CD14-positive monocyte (primary cell): Measurements from ENCODE around the gene RAB35. TPM values are rescaled to one million over a fixed set of nuclear protein-coding genes. Genes with fewer than 3 reads are reported as not detected.

ENCODE experiments used
- DNase-seq, 3 donors: peaks; one replicate each; pipeline ENCODE4 v3.0.0-alpha.2; 2011 to 2022
- H2AFZ ChIP-seq: 2 replicates; pipeline ENCODE4 v1.6.0; 2012; ENCODE audit warnings: mild to moderate bottlenecking, low read depth, low read length, inconsistent platforms; ENCODE audit not compliant: insufficient read depth, poor library complexity, severe bottlenecking
- H3K27ac ChIP-seq, 2 donors: 1 replicate in 1 of 2; 2 replicates in 1 of 2; pipeline ENCODE4 v1.5.1; 2012 to 2013; ENCODE audit warnings: low read length in 2 of 2, control low read depth in 1 of 2, inconsistent platforms in 1 of 2, low read depth in 1 of 2, mild to moderate bottlenecking in 1 of 2
- H3K27me3 ChIP-seq, 2 donors: one replicate each; pipeline versions ENCODE4 v1.6.0 to v1.6.1; 2011 to 2013; ENCODE audit warnings: low read length in 2 of 2; ENCODE audit not compliant: control insufficient read depth in 2 of 2, insufficient read depth in 2 of 2
- H3K36me3 ChIP-seq, 2 donors: replicated peaks in 1 of 2; 1 replicate in 1 of 2; 2 replicates in 1 of 2; pipeline versions ENCODE4 v1.5.1 to v1.6.1; 2012 to 2013; ENCODE audit warnings: low read length in 2 of 2, control low read depth in 1 of 2, inconsistent platforms in 1 of 2, mild to moderate bottlenecking in 1 of 2; ENCODE audit not compliant: insufficient read depth in 2 of 2, control insufficient read depth in 1 of 2
- H3K4me1 ChIP-seq, 2 donors: 1 replicate in 1 of 2; 2 replicates in 1 of 2; pipeline versions ENCODE4 v1.5.1 to v1.6.1; 2012 to 2013; ENCODE audit warnings: low read length in 2 of 2, control low read depth in 1 of 2, inconsistent platforms in 1 of 2, mild to moderate bottlenecking in 1 of 2, moderate library complexity in 1 of 2; ENCODE audit not compliant: insufficient read depth in 2 of 2, control insufficient read depth in 1 of 2
- H3K4me2 ChIP-seq: replicated peaks from 2 replicates; pipeline ENCODE3; 2012; ENCODE audit warnings: low read length, moderate library complexity, mild to moderate bottlenecking; ENCODE audit not compliant: poor library complexity, severe bottlenecking; ENCODE audit errors: extremely low read depth
- H3K4me3 ChIP-seq, 3 experiments: fragments of 200-600 bp in 1 of 3; sonication (generic) in 1 of 3; replicated peaks in 1 of 3; 1 replicate in 2 of 3; 2 replicates in 1 of 3; pipeline ENCODE4 v1.5.1; 2011 to 2013; ENCODE audit warnings: low read length in 3 of 3, mild to moderate bottlenecking in 3 of 3, control low read depth in 2 of 3, low read depth in 2 of 3, inconsistent platforms in 1 of 3, moderate library complexity in 1 of 3
- H3K79me2 ChIP-seq: 2 replicates; pipeline ENCODE4 v1.6.0; 2012; ENCODE audit warnings: mild to moderate bottlenecking, control low read depth, inconsistent platforms, low read length, moderate library complexity; ENCODE audit not compliant: insufficient read depth
- H3K9ac ChIP-seq: 2 replicates; pipeline ENCODE4 v1.6.0; 2017; ENCODE audit warnings: low read length, mild to moderate bottlenecking; ENCODE audit not compliant: insufficient read depth, poor library complexity, severe bottlenecking
- H3K9me3 ChIP-seq, 2 donors: replicated peaks in 1 of 2; 1 replicate in 1 of 2; 2 replicates in 1 of 2; pipeline versions ENCODE4 v1.5.1 to v1.6.1; 2012 to 2013; ENCODE audit warnings: low read length in 2 of 2, control low read depth in 1 of 2; ENCODE audit not compliant: control insufficient read depth in 1 of 2, insufficient read depth in 1 of 2
- H4K20me1 ChIP-seq: 2 replicates; pipeline ENCODE4 v1.6.0; 2012; ENCODE audit warnings: mild to moderate bottlenecking, low read length, control low read depth, moderate library complexity; ENCODE audit not compliant: insufficient read depth
- H3K27ac Mint-ChIP-seq, 7 donors: one replicate each; pipeline ENCODE4 v1.8.0; 2020; ENCODE audit warnings: mild to moderate bottlenecking in 7 of 7, mixed read lengths in 7 of 7, moderate library complexity in 6 of 7, inconsistent platforms in 2 of 7
- H3K27me3 Mint-ChIP-seq, 3 donors: one replicate each; pipeline ENCODE4 v1.8.0; 2021 to 2022; ENCODE audit warnings: low read depth in 3 of 3, mild to moderate bottlenecking in 3 of 3, mixed read lengths in 3 of 3, moderate library complexity in 3 of 3, inconsistent platforms in 1 of 3
- H3K36me3 Mint-ChIP-seq, 2 donors: one replicate each; pipeline ENCODE4 v1.8.0; 2020; ENCODE audit warnings: mixed read lengths in 2 of 2, inconsistent platforms in 1 of 2, mild to moderate bottlenecking in 1 of 2
- H3K4me1 Mint-ChIP-seq: one replicate; pipeline ENCODE4 v1.8.0; 2020; ENCODE audit warnings: mild to moderate bottlenecking, mixed read lengths
- H3K4me3 Mint-ChIP-seq, 2 donors: one replicate each; pipeline ENCODE4 v1.8.0; 2020; ENCODE audit warnings: mild to moderate bottlenecking in 2 of 2, mixed read lengths in 2 of 2, moderate library complexity in 1 of 2
- H3K9me3 Mint-ChIP-seq, 7 donors: one replicate each; pipeline ENCODE4 v1.8.0; 2020 to 2022; ENCODE audit warnings: mixed read lengths in 7 of 7, mild to moderate bottlenecking in 6 of 7, moderate library complexity in 6 of 7, inconsistent platforms in 2 of 7
- WGBS: methylation state at CpG from one replicate; pipeline ENCODE4 v1.1.5; 2013; ENCODE audit warnings: missing lambda C conversion rate; ENCODE audit not compliant: insufficient coverage; 5-methylcytosine and 5-hydroxymethylcytosine counted together
- intact Hi-C, 2 donors: fragments of 100-400 bp; cut with micrococcal nuclease; formaldehyde crosslinking; loops; one replicate each; pipeline versions ENCODE4 v1.15.0 to v1.15.1; 2023
- polyA plus RNA-seq, 3 donors: library from polyadenylated mRNA; depleted of rRNA in 1 of 3; unstranded in 2 of 3; stranded (reverse) in 1 of 3; fragments of 300-500 nt in 2 of 3; fragments of >200 nt in 1 of 3; fragmentation: Illumina TruSeq in 2 of 3; gene quantifications; 1 replicate in 2 of 3; 2 replicates in 1 of 3; pipeline ENCODE4 v1.2.3, GENCODE V29; 2012 to 2021
- TF ChIP-seq, protein P1 (sequence below): fragments of 200-600 bp; IDR thresholded peaks from one replicate; pipeline ENCODE4 v1.8.0; 2022; ENCODE audit warnings: antibody characterized with exemption, mild to moderate bottlenecking

Gene RAB35
- polyA plus RNA-seq, 3 donors: 20.4 to 27.3 (median 21.6) TPM

GRCh38 chr12:120116792-120117651 lies 469 bp upstream of the RAB35 start:
- Histone ChIP-seq H4K20me1 (peaks cover 66% of the 10 kb centered on the region), H3K9me3 (peaks cover 0 to 3% of the 10 kb centered on the region in 2 donors), H3K27ac (peak overlapping the region; percentile 88 to 91), H3K27me3 (no peaks in the 10 kb centered on the region), H3K79me2 (peaks cover 56% of the 10 kb centered on the region), H3K4me2 (peak overlapping the region; percentile 89), H3K36me3 (peaks cover 0 to 14% of the 10 kb centered on the region in 2 donors), H3K9ac (peak overlapping the region; percentile 80), H3K4me3 (peak overlapping the region; percentile 65 to 91 (median 75)), H2AFZ (peak overlapping the region; percentile 88), H3K4me1 (peaks cover 49 to 65% of the 10 kb centered on the region in 2 donors)
- intact Hi-C loops: loop anchor here in 1 of 2 donors (5.0 kb wide), 1 partner anchor 85 kb away; the partner anchor contains the start of gene RPLP0
- DNase-seq: peak; percentile 92 to 94 (median 92)
- TF ChIP-seq, protein P1, sequence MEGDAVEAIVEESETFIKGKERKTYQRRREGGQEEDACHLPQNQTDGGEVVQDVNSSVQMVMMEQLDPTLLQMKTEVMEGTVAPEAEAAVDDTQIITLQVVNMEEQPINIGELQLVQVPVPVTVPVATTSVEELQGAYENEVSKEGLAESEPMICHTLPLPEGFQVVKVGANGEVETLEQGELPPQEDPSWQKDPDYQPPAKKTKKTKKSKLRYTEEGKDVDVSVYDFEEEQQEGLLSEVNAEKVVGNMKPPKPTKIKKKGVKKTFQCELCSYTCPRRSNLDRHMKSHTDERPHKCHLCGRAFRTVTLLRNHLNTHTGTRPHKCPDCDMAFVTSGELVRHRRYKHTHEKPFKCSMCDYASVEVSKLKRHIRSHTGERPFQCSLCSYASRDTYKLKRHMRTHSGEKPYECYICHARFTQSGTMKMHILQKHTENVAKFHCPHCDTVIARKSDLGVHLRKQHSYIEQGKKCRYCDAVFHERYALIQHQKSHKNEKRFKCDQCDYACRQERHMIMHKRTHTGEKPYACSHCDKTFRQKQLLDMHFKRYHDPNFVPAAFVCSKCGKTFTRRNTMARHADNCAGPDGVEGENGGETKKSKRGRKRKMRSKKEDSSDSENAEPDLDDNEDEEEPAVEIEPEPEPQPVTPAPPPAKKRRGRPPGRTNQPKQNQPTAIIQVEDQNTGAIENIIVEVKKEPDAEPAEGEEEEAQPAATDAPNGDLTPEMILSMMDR: no peak
- WGBS: under 1% methylated on average over 89 of the region's 91 CpGs
- Mint-ChIP-seq H3K9me3 (peaks cover 0 to 5% (median 0%) of the 10 kb centered on the region in 7 donors), H3K4me1 (peaks cover 73% of the 10 kb centered on the region), H3K36me3 (peaks cover 19 to 37% of the 10 kb centered on the region in 2 donors), H3K4me3 (peak overlapping the region; percentile 85 to 93), H3K27me3 (no peaks in the 10 kb centered on the region), H3K27ac (peak overlapping the region; percentile 84 to 95 (median 91))

- Mint-ChIP-seq H3K4me3 (peak overlapping the region; percentile 96 to 99), H3K9me3 (peaks cover 0 to 5% (median 0%) of the 10 kb centered on the region in 7 donors), H3K36me3 (peaks cover 19 to 41% of the 10 kb centered on the region in 2 donors), H3K4me1 (peaks cover 79% of the 10 kb centered on the region), H3K27me3 (no peaks in the 10 kb centered on the region), H3K27ac (peak overlapping the region; percentile 85 to 97 (median 91))
- H3K4me3 ChIP-seq: peak overlapping the region; percentile 61 to 97 (median 91)
- peak overlapping the region in 1 of 2 donors; percentile 91 for H3K27ac ChIP-seq
- WGBS: 4% methylated on average over 17 of the region's 31 CpGs
- TF ChIP-seq, protein P1: no peak
- peaks cover 71% of the 10 kb centered on the region for H4K20me1 ChIP-seq
- peaks cover 0 to 14% of the 10 kb centered on the region in 2 donors for H3K36me3 ChIP-seq
- H2AFZ ChIP-seq: no peak overlapping the region
- no peaks in the 10 kb centered on the region for H3K27me3 ChIP-seq
- H3K9me3 ChIP-seq: peaks cover 0 to 3% of the 10 kb centered on the region in 2 donors
- DNase-seq: peak in 2 of 3 donors; percentile 18 to 47
- intact Hi-C loops: loop anchor here in 1 of 2 donors (5.0 kb wide), 1 partner anchor 86 kb away; the partner anchor contains the start of gene RPLP0
- H3K4me2 ChIP-seq: peak overlapping the region; percentile 89
- peak overlapping the region; percentile 80 for H3K9ac ChIP-seq
- peaks cover 61 to 77% of the 10 kb centered on the region in 2 donors for H3K4me1 ChIP-seq
- H3K79me2 ChIP-seq: peaks cover 62% of the 10 kb centered on the region
These were observed 687 bp downstream of the RAB35 start for GRCh38 chr12:120115692-120116440.
